HG03575 (cell line): ENCODE measurements around the gene ADAMTS6.

Experiments
- ATAC-seq: cut with Tn5 transposase; IDR thresholded peaks from one replicate; pipeline ENCODE4 v1.9.1; 2021; ENCODE audit not compliant: unreplicated experiment, insufficient number of reproducible peaks, low FRiP score; ENCODE audit errors: extremely low read depth

The ADAMTS6 gene

GRCh38 chr5:65173130-65173525 lies 308.6 kb downstream of the ADAMTS6 start:
- no peak for ATAC-seq

GRCh38 chr5:65172486-65173129 lies 309.1 kb downstream of the ADAMTS6 start:
- peak; percentile 94 for ATAC-seq

GRCh38 chr5:65171645-65172044 lies 310.1 kb downstream of the ADAMTS6 start:
- ATAC-seq = no peak

- ATAC-seq = no peak
Observed at GRCh38 chr5:65163698-65164097, 318.0 kb downstream of the ADAMTS6 start.

- no peak for ATAC-seq
Observed at GRCh38 chr5:65161655-65162054, 320.1 kb downstream of the ADAMTS6 start.

GRCh38 chr5:65157906-65158603 lies 323.7 kb downstream of the ADAMTS6 start:
- ATAC-seq = no peak

- no peak for ATAC-seq
Observed at GRCh38 chr5:65156933-65157332, 324.8 kb downstream of the ADAMTS6 start.

GRCh38 chr5:65152131-65152530 lies 329.6 kb downstream of the ADAMTS6 start:
- ATAC-seq = no peak

GRCh38 chr5:65151614-65152013 lies 330.1 kb downstream of the ADAMTS6 start:
- no peak for ATAC-seq

GRCh38 chr5:65150599-65151304 lies 331.0 kb downstream of the ADAMTS6 start:
- no peak for ATAC-seq

- ATAC-seq = no peak
Observed at GRCh38 chr5:65149827-65150226, 331.9 kb downstream of the ADAMTS6 start.

- ATAC-seq = no peak
Observed at GRCh38 chr5:65144136-65144871, 337.4 kb downstream of the ADAMTS6 start.

GRCh38 chr5:65142511-65143011 lies 339.2 kb downstream of the ADAMTS6 start:
- ATAC-seq = no peak

- ATAC-seq = no peak
Observed at GRCh38 chr5:65142016-65142415, 339.7 kb downstream of the ADAMTS6 start.

- ATAC-seq = no peak
Observed at GRCh38 chr5:65141493-65141892, 340.2 kb downstream of the ADAMTS6 start.

GRCh38 chr5:65137631-65138030 lies 344.1 kb downstream of the ADAMTS6 start:
- no peak for ATAC-seq

- no peak for ATAC-seq
Observed at GRCh38 chr5:65133477-65134110, 348.1 kb downstream of the ADAMTS6 start.

- no peak for ATAC-seq
Observed at GRCh38 chr5:65132386-65132785, 349.3 kb downstream of the ADAMTS6 start.

- ATAC-seq = no peak
Observed at GRCh38 chr5:65128226-65128625, 353.5 kb downstream of the ADAMTS6 start.
